Activated CD8-positive, alpha-beta memory T cell treated with anti-CD3 and anti-CD28 coated beads, Interleukin-2, amount 50 U/mL, for 24 hours (primary cell): Measurements from ENCODE around the gene SPDL1.

Source experiments
- DNase-seq: peaks from one replicate; pipeline ENCODE4 v3.0.0-alpha.2; 2020; ENCODE audit errors: extremely low read depth

Gene SPDL1, protein sequence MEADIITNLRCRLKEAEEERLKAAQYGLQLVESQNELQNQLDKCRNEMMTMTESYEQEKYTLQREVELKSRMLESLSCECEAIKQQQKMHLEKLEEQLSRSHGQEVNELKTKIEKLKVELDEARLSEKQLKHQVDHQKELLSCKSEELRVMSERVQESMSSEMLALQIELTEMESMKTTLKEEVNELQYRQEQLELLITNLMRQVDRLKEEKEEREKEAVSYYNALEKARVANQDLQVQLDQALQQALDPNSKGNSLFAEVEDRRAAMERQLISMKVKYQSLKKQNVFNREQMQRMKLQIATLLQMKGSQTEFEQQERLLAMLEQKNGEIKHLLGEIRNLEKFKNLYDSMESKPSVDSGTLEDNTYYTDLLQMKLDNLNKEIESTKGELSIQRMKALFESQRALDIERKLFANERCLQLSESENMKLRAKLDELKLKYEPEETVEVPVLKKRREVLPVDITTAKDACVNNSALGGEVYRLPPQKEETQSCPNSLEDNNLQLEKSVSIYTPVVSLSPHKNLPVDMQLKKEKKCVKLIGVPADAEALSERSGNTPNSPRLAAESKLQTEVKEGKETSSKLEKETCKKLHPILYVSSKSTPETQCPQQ

DNA sequence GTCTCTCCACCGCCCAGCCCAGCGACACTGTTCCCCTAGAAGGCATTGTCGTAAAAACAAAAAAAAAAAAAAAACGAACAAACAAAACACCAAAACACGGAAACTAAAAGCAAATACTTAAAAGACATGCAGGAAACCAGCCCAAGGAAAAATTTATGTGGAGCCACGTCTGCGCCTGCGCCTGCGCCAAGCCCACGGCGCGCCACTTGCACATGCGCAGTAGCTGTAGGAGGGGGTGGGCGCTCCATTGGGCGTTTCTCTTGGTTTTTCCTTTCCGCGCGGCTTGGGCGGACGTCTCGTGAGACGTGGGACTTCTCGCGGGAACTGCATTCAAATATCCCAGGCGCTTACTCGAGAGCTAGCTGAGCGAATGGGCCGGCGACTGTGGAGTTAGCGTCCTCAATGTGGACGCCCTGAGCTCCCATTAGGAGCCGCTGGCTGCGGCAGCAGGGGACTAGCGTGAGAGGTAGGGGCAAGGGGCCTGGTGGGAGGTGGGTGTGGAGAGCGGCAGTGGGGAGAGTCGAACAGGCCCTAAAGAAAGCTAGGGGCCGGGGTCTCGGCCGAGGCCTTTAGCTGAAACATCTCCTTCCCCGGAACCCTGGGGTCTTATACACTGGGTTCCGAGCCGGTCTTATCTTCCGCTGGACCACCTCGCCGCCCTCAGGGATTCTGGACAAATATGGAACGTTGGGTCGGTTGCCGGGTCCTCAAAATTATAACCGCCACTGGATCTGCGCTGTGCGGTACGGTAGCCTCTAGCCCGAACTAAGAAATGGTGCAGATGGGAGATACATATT is at the start of gene SPDL1:
SPDL1 (plus strand) TSS at position 350 of the 797 bp plus-strand sequence. CDS start 4,644 bp downstream, outside the sequence.
- peak; percentile 88 for DNase-seq

DNA sequence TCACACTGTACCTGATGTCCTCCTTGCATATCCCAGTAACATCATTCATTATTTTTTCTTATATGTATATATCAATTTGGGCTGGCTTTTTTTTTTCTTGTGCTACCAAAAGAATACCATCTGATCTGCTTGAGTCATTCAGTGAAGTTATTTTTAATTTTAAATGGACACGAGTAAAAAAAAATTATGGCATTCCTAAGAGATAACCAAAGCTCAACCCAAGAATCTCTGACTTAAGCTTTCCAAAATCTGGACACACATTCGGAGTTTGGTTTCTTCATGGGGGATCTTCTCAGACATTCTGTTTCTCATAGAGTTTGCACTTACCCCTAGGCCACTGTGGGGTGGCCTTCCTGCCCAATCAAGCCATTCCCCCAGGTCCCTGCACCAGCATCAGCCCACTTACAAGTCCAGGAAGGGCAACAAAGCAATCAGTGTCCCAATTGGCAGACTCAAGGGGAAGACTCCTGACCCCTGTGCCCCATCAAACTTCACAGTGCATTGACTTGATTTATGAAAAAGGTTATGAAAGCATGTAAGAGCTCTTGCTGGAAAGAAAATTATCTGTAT is 49.2 kb upstream of the SPDL1 start:
- DNase-seq = no peak

DNA sequence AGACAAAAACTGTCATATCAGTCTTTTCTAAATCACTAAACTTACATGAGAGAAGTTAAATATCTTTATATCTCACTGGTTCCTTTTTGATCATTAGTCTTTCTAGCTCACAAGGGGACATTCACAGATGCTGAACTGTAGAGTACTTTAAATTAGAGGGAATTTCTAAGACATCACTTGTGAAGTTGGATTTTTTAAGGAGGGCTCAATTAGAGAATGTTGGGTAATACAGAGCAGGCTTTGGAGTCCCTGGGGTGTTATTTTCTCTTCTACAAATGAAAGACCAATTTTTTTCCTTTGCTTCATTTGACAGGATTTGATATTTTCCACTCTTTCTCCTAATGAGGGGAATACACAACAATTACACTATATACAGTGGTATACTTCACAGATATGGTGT is 48.6 kb upstream of the SPDL1 start:
- DNase-seq = no peak

DNA sequence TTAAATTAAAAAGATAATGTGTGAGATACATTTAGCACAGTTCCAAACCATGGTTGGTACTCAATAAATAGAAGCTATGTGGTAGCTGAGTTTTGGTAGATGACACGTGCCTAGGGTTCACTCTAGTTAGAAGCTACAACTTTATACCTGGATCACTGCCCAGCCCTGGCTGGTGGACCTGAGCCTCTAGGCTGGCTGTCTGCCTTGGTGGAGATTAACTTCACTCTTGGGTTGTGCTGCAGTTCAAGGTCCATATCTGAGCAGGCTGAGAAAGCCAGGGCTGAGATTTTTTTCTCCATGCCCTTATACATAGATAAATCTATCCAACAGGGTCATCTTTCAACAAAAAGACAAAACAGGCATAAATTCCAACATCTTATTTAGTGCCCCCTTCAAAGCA is 44.6 kb upstream of the SPDL1 start:
- DNase-seq = no peak

DNA sequence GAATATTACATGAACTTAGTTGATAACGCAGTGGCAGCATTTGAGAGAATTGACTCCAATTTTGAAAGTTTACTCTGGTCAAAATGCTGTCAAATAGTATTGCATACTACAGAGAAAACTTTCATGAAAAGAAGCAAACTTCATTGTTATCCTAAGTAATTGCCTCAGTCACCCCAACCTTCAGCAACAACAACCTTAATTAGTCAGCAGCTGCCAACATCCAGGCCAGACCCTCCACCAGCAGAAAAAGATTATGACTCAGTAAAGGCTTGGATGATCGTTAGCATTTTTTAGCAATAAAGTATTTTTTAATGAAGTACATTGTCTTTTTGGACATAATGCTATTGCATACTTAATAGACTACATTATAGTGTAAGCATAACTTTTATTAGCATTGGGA is 40.8 kb upstream of the SPDL1 start:
- DNase-seq = no peak

DNA sequence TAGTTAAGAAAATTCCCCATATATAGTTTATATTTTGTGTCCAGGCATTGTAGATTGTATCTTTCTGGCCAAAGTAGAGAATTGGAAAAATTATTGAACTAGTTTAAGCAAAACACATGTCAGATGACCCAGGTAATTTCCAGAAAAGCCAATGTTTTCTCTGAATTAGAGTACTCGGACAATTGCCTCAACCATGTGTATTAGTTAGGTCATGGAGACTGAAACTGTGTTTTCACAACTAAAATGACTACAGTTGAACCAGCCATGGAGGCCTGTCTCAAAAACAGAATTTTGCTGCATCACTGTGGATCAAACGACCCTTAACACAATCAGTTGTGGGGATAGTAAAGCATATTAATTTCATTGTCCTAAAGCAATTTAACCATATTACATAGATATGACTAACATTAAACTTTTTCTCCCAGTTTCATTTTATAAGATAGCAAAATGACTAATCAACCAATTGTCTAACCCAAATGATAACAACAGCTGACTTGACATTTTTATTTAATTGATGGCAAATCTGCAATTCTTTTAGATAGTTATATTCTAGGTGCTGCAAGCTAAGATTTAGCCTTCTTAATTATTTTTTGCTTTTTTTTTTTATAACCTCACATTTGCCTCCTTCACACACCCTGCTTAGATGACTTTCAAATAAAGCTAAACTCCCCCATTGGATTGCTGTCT is 39.2 kb upstream of the SPDL1 start:
- no peak for DNase-seq

DNA sequence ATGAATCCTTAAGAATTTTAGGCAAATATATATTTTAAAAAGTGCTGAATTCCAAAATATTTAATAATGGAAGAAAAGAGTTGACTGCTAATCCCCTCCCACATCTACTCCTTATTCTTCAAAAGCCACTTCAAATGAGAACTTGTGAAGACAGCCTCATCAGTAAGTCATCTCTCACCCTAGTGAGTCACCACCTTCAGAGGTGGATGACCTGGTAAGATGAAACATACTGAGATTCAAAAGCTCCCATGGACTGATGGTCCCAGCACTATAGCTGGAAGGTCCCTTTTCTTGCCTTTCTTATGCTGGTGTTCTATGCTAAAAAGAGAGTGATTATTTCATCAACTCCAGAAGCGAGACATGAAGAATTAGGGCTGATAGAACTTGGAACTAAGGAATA is 37.8 kb upstream of the SPDL1 start:
- no peak for DNase-seq

DNA sequence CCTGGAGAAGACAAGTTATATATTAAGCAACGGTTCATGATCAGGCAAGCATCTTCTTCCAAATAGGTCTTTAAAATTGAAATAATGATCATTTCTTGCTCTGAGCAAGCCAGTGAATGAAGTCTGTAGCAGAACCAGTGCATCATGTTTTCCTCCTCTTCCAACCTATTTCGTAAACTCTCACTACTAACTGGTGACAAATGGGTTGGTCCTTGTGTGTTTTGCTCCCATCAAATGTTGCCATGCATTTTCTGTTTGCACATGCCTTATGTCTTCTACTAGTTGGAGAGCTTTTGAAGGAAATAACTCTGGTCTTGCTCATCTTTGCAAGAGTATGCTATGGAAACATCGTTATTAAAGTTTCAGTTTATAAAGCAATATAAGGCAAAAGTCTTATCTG is 37.2 kb upstream of the SPDL1 start:
- DNase-seq = no peak

DNA sequence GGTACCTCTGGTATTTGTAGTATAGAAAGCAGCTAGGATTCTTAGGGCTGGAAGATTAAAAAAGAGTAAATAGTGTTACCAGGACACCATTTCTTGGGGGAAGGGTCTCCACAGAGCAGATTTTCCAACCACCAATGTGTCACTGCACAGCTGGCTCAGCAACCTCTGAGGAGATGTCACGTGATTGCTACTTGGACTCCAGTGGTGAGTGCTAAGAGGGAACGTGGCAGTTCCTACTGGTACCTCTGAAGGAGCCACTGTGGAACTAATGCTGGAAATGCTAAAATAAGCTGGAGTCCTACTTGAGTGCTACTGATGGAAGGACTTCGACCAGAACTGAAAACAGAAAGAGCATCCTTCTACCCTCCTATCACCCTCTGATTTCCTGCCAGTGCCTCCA is 36.1 kb upstream of the SPDL1 start:
- DNase-seq = no peak

DNA sequence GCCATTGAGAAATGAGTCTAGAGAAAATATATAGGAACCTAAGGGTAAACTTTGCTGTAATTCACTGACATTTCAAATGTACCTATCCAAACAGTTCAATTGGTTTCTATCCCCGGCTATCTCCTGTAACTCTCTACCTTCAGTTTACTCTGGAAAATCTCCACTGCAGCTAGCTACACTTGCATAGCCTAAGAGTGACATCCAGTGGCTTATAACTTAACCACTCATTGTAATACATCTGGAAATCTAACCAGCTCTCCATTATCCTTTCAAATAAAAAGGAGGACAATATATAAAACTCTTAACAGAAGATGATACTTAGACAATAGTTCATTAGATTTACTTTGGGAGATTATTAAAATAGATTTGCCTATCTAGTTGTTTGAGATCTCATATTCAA is 35.3 kb upstream of the SPDL1 start:
- no peak for DNase-seq

DNA sequence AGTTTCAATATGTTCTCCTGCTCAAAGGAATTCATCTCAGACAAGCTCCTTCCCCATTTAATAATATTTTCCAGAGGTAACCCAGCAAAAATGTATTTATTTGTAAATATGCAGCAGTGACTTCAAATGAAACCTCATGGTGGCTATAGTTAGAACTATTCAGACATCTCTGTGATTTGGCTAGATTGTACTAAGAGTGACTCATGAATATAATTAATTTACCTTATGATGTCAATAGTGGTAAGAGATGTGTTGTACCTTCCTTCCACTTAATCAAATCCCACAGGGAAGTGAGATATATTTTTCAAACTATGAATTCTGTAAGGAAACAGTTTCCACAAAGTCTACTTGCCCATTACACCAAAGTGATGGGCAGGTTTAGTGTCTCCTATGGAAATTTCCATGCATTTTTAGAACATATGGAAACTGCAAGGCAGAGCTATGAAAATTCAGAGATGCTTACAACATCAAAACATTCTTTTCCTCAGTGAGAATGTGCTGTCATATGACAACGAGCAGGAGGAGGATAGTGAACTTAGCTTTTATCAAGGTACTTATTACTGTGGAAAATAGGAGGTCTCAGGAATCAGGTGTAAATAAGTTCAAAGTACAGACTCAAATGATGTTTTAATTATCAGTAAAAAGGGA is 34.0 kb upstream of the SPDL1 start:
- DNase-seq = no peak

DNA sequence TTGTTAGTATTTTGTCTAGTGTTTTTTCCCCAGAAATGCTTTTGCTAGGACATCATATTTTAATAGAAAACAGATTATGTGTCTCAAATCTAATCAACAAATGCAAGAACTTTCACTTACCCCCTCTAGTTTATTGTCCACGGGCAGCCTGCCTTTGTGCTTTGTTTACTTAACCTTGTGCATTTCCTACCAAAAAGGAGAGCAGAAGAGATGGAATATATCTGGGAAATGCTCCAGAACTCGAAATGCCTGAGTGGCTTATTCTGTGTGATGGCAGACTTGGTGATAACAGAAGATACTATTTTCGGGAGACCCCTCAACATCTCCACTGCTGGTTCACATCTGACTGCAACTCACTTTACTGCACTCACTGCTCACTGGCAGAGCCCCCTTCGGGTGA is 33.3 kb upstream of the SPDL1 start:
- no peak for DNase-seq

DNA sequence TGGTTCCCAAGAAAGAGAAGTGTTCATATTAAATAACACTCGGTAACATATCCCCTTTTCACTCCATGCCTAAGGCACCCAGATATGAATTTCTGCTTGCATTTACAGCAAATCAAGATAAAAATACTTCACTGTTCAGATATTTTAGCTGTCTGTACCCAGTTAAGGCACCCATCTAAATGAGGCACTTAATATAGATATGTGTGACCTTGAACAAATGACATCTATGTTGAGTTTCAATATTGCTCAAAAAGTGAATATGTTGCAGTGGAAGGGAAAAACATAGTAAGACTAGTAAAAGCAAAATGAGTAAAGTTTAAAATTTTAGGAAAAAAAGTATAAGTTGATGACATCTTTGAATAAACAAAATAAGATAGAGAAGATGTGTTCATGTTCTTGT is 32.4 kb upstream of the SPDL1 start:
- DNase-seq = no peak

DNA sequence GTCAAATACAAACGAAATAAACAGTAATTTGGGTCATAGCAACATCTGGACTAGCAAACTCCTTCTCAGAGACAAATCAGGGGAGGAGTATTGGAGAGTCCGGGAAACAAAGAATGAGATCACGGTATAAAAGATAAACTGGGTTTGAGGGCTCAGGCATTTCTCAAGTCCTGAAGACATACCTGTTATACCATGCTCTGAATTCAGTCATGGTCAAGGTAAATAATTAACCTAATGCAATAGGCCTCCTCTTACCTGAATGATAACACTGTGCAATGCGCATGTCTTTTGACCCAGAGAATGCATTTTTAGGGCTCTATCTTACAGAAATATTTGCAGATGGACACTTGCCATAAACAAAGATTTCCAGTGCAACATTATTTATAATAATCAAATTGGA is 31.9 kb upstream of the SPDL1 start:
- no peak for DNase-seq

DNA sequence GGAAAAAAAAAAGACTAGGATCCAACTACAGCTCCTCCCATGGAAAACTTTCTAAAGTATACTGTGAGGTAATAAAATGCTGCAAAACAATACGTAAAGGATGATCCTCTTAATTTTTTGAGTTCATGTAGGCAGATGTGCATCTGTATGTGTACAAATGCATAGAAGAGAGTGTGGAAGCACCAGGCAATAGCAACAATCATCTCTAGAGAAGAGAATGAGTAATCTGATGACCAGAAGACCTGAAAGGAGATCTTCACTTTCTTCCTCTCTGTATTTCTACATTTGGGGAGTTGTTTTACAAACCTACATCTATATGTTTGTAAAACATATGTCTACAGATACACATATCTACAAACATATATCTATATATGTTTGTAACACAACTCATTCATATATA is 29.3 kb upstream of the SPDL1 start:
- DNase-seq = no peak

DNA sequence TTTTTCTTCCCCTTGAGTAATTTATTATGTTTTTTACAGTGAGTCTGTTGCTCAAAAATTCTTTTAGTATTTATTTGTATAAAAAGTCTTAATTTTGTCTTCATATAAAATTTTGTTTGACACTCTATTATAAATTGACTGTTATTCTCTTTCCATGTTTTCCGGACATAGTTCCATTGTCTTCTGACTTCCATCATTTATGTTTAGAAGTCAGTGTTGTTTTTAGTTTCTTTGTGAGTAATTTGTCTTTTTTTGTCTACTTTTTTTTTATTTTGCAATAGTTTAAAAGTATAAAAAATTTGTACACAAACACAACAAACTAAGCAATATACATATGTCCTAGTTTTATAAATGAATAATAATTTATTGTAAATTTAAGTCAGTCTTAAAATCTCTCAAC is 25.7 kb upstream of the SPDL1 start:
- no peak for DNase-seq

DNA sequence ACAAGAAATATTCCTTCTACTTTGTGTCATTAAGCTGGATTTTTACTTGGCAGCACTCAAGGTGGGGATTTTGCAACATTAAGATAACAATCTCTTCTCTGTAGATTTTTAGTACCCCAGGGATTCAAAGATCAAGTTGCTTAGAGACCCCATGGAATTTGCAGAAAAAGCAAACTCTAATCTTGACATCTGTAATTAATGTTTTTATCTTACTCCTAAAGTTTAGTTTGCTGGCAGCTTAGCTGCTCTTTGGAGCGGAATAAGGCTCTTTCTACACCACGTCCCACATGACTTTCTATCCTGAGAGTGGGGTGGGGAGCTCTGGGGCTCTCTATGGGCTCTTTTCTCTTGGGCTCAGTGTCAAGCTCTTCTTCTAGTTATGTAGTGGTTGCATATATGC is 21.7 kb upstream of the SPDL1 start:
- no peak for DNase-seq

DNA sequence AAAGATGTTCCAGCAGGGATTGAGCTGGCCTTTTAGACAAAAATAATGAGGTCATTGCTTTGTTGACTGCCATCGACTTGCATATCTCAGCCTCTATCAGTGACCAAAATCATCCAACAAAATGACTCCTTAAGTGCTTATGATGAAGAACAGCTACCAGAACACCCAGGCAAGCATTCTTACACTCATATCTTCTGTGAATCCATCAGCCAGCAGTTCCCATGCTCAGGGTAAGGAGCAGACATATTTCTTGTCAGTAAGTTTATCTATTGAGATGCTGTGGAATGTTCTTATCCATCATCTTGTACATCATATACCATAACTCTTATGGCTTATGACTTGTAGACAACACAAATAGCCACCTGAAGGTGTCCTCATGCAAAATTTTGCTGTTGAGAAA is 20.2 kb upstream of the SPDL1 start:
- DNase-seq = no peak

DNA sequence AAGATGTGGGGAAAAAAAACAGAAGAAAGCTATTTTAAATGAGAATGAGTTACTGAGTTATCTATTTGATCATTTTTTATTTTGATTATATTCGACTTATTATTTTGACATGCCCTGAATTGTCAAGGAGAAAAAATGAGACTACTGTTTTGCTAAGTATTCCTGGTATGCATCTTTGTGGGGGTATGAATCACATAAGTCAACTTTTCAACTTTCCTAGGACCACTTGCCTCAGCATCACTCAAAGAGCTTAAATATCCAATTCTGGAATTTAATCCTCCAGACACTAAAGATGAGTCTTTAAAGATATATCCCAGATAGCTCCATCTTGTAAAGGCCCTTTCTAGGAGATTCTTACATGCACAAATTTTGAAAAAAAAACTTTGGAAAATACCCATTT is 17.4 kb upstream of the SPDL1 start:
- DNase-seq = no peak

DNA sequence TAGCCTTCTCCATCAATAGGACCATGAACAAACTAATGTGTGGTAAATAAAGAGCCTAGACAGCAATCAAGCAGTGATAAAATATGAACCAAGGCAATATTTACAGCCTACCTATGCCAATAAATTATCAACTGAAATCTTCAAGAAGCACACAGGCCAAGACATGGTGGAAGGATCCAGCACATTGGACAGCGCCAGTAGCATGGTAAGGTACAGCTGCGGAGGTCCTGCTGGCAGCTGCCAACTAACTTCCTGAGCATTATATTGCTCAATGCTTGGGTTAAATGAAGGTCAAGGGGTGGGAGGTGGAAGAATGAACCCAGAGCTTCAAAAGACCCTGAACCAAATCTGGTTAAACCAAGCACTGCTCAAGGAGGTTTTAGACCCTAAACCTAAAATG is 16.5 kb upstream of the SPDL1 start:
- DNase-seq = no peak

DNA sequence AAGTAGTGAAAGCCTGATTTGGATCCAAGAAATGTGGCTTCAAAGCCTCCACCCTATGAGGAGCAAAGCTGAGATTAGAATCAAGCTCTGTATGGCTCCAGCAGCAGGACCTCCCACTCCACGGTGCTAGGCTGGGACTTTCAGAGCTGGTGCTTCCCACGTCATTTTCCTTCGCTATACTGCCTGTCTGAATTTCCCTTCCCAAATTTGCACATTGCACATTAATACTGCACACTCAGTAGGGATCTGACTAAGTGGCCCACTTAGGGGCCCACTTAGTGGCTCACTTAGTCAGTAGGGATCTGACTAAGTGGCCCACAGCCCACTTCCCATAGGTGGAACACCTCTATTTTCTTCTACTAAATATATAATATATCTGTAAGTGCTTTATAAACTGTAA is 14.1 kb upstream of the SPDL1 start:
- DNase-seq = no peak
